Ovary (tissue), 1 donor: Measurements from ENCODE around the gene DNMT3A.

Experiments used
- EP300 ChIP-seq: sonication (generic); formaldehyde crosslinking; IDR thresholded peaks from one replicate; pipeline ENCODE4 v1.6.1; 2017; ENCODE audit warnings: antibody characterized with exemption
- POLR2A ChIP-seq: fragments of 450-650 bp; IDR thresholded peaks from one replicate; pipeline ENCODE4 v1.6.1; 2017; ENCODE audit warnings: antibody characterized with exemption, mild to moderate bottlenecking, moderate library complexity

- TF ChIP-seq EP300: no peak
- no peak for TF ChIP-seq POLR2A
Observed at GRCh38 chr2:25286025-25286400, 55.7 kb downstream of the DNMT3A start.
